K562 (cell line): ENCODE measurements around the gene CHD2. TPM values are rescaled to one million over a fixed set of nuclear protein-coding genes. Genes with fewer than 3 reads are reported as not detected.
A peak's percentile ranks its signal among the peaks of the same experiment; 100 is the strongest.

ENCODE experiments used
- ASH1L ChIP-seq: fragments of 450-650 bp; IDR thresholded peaks from 2 replicates; pipeline ENCODE4 v1.6.1; 2018; ENCODE audit warnings: borderline replicate concordance, mild to moderate bottlenecking, low read depth; ENCODE audit not compliant: partially characterized antibody
- ATF3 ChIP-seq, 2 experiments: fragments of 450-650 bp in 1 of 2; sonication (generic) in 1 of 2; formaldehyde crosslinking in 1 of 2; IDR thresholded peaks in 1 of 2; conservative IDR thresholded peaks in 1 of 2; 2 replicates each; pipeline versions ENCODE4 v1.6.1 to v1.8.1; 2016 to 2023; ENCODE audit warnings: mild to moderate bottlenecking in 2 of 2, moderate library complexity in 2 of 2, inconsistent platforms in 1 of 2, missing genetic modification reagents in 1 of 2
- BACH1 ChIP-seq: fragments of 200-800 bp; sonication (Bioruptor generic); IDR thresholded peaks from 2 replicates; pipeline ENCODE4 v1.6.1; 2016; ENCODE audit warnings: missing genetic modification characterization, missing compliant biosample characterization
- CLOCK ChIP-seq: fragments of 250-450 bp; sonication (Bioruptor Pico); IDR thresholded peaks from 2 replicates; pipeline ENCODE4 v1.4.0; 2020; ENCODE audit warnings: mild to moderate bottlenecking, moderate library complexity, borderline replicate concordance
- EGR1 ChIP-seq: fragments of 450-650 bp; conservative IDR thresholded peaks from 2 replicates; pipeline ENCODE4 v1.6.1; 2017; ENCODE audit warnings: mild to moderate bottlenecking
- ELF2 ChIP-seq: fragments of 250-450 bp; sonication (Bioruptor Pico); IDR thresholded peaks from 2 replicates; pipeline ENCODE4 v1.5.0; 2021; ENCODE audit warnings: mild to moderate bottlenecking
- ELF4 ChIP-seq: fragments of 450-650 bp; formaldehyde crosslinking; IDR thresholded peaks from 2 replicates; pipeline ENCODE4 v1.4.0; 2022; ENCODE audit warnings: missing genetic modification characterization
- EWSR1 ChIP-seq: fragments of 450-650 bp; IDR thresholded peaks from 2 replicates; pipeline ENCODE4 v1.6.1; 2018; ENCODE audit warnings: borderline replicate concordance, mild to moderate bottlenecking, low read depth, moderate library complexity; ENCODE audit not compliant: partially characterized antibody
- HDAC8 ChIP-seq: fragments of 450-650 bp; IDR thresholded peaks from 2 replicates; pipeline ENCODE4 v1.6.1; 2016; ENCODE audit warnings: mild to moderate bottlenecking, missing genetic modification characterization, moderate library complexity, missing compliant biosample characterization
- HMGN3 ChIP-seq: IDR thresholded peaks from 2 replicates; pipeline ENCODE4 v1.6.1; 2011; ENCODE audit warnings: borderline replicate concordance, low read depth, mild to moderate bottlenecking, mixed read lengths, low read length; ENCODE audit not compliant: insufficient read length; ENCODE audit errors: extremely low read depth
- MEF2A ChIP-seq: IDR thresholded peaks from 2 replicates; pipeline ENCODE4 v1.6.1; 2011; ENCODE audit warnings: low read depth, mild to moderate bottlenecking, low read length, moderate library complexity; ENCODE audit not compliant: control insufficient read depth
- MLLT1 ChIP-seq, 2 experiments: fragments of 450-650 bp; IDR thresholded peaks; 2 replicates each; pipeline ENCODE4 v1.6.1; 2016
- MTA1 ChIP-seq: fragments of 450-650 bp; IDR thresholded peaks from 2 replicates; pipeline ENCODE4 v1.6.1; 2017; ENCODE audit warnings: borderline replicate concordance
- MYC ChIP-seq, 2 experiments: fragments of 250-450 bp in 1 of 2; sonication (Bioruptor Pico) in 1 of 2; IDR thresholded peaks; 2 replicates each; pipeline versions ENCODE4 v1.5.1 to v1.6.1; 2012 to 2021; ENCODE audit warnings: low read depth in 2 of 2, borderline replicate concordance in 1 of 2, improper control_type of control experiment in 1 of 2, low read length in 1 of 2, mild to moderate bottlenecking in 1 of 2, moderate library complexity in 1 of 2
- PHTF2 ChIP-seq: fragments of 250-450 bp; sonication (Bioruptor Pico); IDR thresholded peaks from 2 replicates; pipeline ENCODE4 v1.5.0; 2021; ENCODE audit warnings: mild to moderate bottlenecking
- POLR2A ChIP-seq: fragments of 450-650 bp; conservative IDR thresholded peaks from 2 replicates; pipeline ENCODE4 v1.6.1; 2016
- POLR2AphosphoS5 ChIP-seq: IDR thresholded peaks from 2 replicates; pipeline ENCODE4 v1.6.1; 2011; ENCODE audit warnings: mild to moderate bottlenecking, low read depth, low read length, moderate library complexity; ENCODE audit not compliant: control insufficient read depth, insufficient read depth
- RBM22 ChIP-seq: fragments of 200-400 bp; formaldehyde crosslinking; IDR thresholded peaks from 2 replicates; pipeline ENCODE4 v1.6.1; 2018; ENCODE audit warnings: low read length, low read depth; ENCODE audit not compliant: poor library complexity, severe bottlenecking
- RUNX1 ChIP-seq: sonication (generic); IDR thresholded peaks from 2 replicates; pipeline ENCODE4 v1.6.1; 2016; ENCODE audit warnings: antibody characterized with exemption, low read depth
- TCF3 ChIP-seq: sonication (generic); formaldehyde crosslinking; IDR thresholded peaks from 2 replicates; pipeline ENCODE4 v1.4.0; 2020; ENCODE audit warnings: mild to moderate bottlenecking, missing genetic modification reagents
- USF1 ChIP-seq: sonication (generic); formaldehyde crosslinking; IDR thresholded peaks from 2 replicates; pipeline ENCODE4 v1.9.0; 2022; ENCODE audit warnings: mild to moderate bottlenecking, missing genetic modification reagents
- ZC3H11A ChIP-seq: IDR thresholded peaks from 2 replicates; pipeline ENCODE4 v1.6.1; 2012; ENCODE audit warnings: low read depth, low read length, improper control_type of control experiment
- ZNF668 ChIP-seq: fragments of 250-450 bp; sonication (Bioruptor Pico); IDR thresholded peaks from 2 replicates; pipeline ENCODE4 v1.8.0; 2022; ENCODE audit warnings: mild to moderate bottlenecking, inconsistent platforms
- ZNF785 ChIP-seq: fragments of 250-450 bp; sonication (Bioruptor Pico); IDR thresholded peaks from 2 replicates; pipeline ENCODE4 v1.4.0; 2020; ENCODE audit warnings: mild to moderate bottlenecking
- polyA plus RNA-seq, 8 experiments: library from polyadenylated mRNA; depleted of rRNA in 4 of 8; stranded (reverse) in 5 of 8; unstranded in 3 of 8; fragments of >200 nt; fragmentation: Nextera tagmentation in 2 of 8; fragmentation: Illumina TruSeq in 1 of 8; extraction: Ambion mirVana in 2 of 8; extraction: Trizol in 1 of 8; gene quantifications; 2 replicates each; pipeline versions ENCODE4 v1.2.1 to v1.2.3, GENCODE V29; 2011 to 2014; ENCODE audit warnings: inconsistent platforms in 1 of 8, missing spikeins in 1 of 8
- total RNA-seq, 7 experiments: library from RNA; depleted of rRNA in 6 of 7; stranded (reverse); fragments of >200 nt in 6 of 7; fragmentation: Illumina TruSeq in 2 of 7; extraction: Trizol in 2 of 7; gene quantifications; 2 replicates each; pipeline versions ENCODE4 v1.2.1 to v1.2.3, GENCODE V29; 2011 to 2021; ENCODE audit warnings: low replicate concordance in 1 of 7

The CHD2 gene
- total and polyA plus RNA-seq, 9 of the 15 experiments (the other 6 are each of a cell fraction or from before 2014, with no cell fraction given) = 38.9 to 70.8 (median 56.2) TPM

- no peak for TF ChIP-seq CLOCK (CRISPR knock-in tag)
- TF ChIP-seq PHTF2 (CRISPR knock-in tag) = no peak
- no peak for TF ChIP-seq ZC3H11A
- no peak for TF ChIP-seq POLR2A
- TF ChIP-seq ELF2 (CRISPR knock-in tag) = no peak
- peak; percentile 66 for TF ChIP-seq HMGN3
- no peak for TF ChIP-seq BACH1 (tag)
- peak; percentile 72 for TF ChIP-seq MYC (IDR thresholded peaks at IDR 0.05; ENCODE audit: low read depth, low read length)
- no peak for TF ChIP-seq MYC (CRISPR knock-in tag; IDR thresholded peaks at IDR 0.05; ENCODE audit: borderline replicate concordance, low read depth)
- no peak for TF ChIP-seq EWSR1
- no peak for TF ChIP-seq ZNF785
- peak; percentile 85 to 92 for TF ChIP-seq MLLT1 (IDR thresholded peaks at IDR 0.05)
- TF ChIP-seq EGR1 = no peak
- TF ChIP-seq POLR2AphosphoS5 = peak; percentile 95
- no peak for TF ChIP-seq ELF4 (CRISPR knock-in tag)
- no peak for TF ChIP-seq ZNF668 (CRISPR knock-in tag)
- no peak for TF ChIP-seq ATF3 (IDR thresholded peaks at IDR 0.05)
- no peak for TF ChIP-seq ATF3 (CRISPR knock-in tag; conservative IDR thresholded peaks at IDR 0.05)
- TF ChIP-seq MEF2A = peak; percentile 44; the same call in 1 of the 2 replicates
- TF ChIP-seq ASH1L = no peak
- TF ChIP-seq RBM22 = no peak
- no peak for TF ChIP-seq USF1 (CRISPR knock-in tag)
- no peak for TF ChIP-seq MTA1
- TF ChIP-seq RUNX1 = no peak
- TF ChIP-seq HDAC8 (tag) = no peak
- TF ChIP-seq TCF3 (CRISPR knock-in tag) = no peak
Observed at GRCh38 chr15:92882697-92883162, 17.4 kb upstream of the CHD2 start (continued).
